Neuronal stem cell (in vitro differentiated cells): ENCODE data around the gene RHOU.
"Not testable (repeated sequence)": the region's sequence is repeated elsewhere in the genome, so short reads cannot be mapped to it uniquely, and the experiment has no call there.

Experiments
- DNase-seq: peaks from one replicate; pipeline ENCODE4 v3.0.0-alpha.2; 2013; ENCODE audit warnings: low spot score
- H2AFZ ChIP-seq: one replicate; pipeline ENCODE4 v1.6.1; 2013; ENCODE audit warnings: mild to moderate bottlenecking, low read length, inconsistent platforms
- H2AK5ac ChIP-seq: 2 replicates; pipeline ENCODE4 v1.6.1; 2013; ENCODE audit warnings: low read depth, mild to moderate bottlenecking, inconsistent platforms, low read length, moderate library complexity, mixed read lengths
- H2BK120ac ChIP-seq: 2 replicates; pipeline ENCODE4 v1.6.1; 2013; ENCODE audit warnings: low read depth, mild to moderate bottlenecking, inconsistent platforms, low read length, moderate library complexity, mixed read lengths
- H2BK12ac ChIP-seq: one replicate; pipeline ENCODE4 v1.6.1; 2013; ENCODE audit warnings: low read length, inconsistent platforms
- H2BK15ac ChIP-seq: 2 replicates; pipeline ENCODE4 v1.6.1; 2013; ENCODE audit warnings: mild to moderate bottlenecking, low read length, inconsistent platforms, mixed read lengths
- H2BK5ac ChIP-seq: one replicate; pipeline ENCODE4 v1.6.1; 2013; ENCODE audit warnings: inconsistent platforms, mild to moderate bottlenecking, low read length, moderate library complexity
- H3K14ac ChIP-seq: one replicate; pipeline ENCODE4 v1.6.1; 2013; ENCODE audit warnings: low read length, inconsistent platforms
- H3K18ac ChIP-seq: 2 replicates; pipeline ENCODE4 v1.6.1; 2013; ENCODE audit warnings: low read length, inconsistent platforms
- H3K23ac ChIP-seq: 2 replicates; pipeline ENCODE4 v1.6.1; 2013; ENCODE audit warnings: low read depth, mild to moderate bottlenecking, mixed read lengths, low read length, inconsistent platforms; ENCODE audit not compliant: poor library complexity
- H3K27ac ChIP-seq: replicated peaks from 3 replicates; pipeline ENCODE4 v1.5.1; 2013; ENCODE audit warnings: low read length, inconsistent platforms
- H3K27me3 ChIP-seq, 3 experiments: 2 replicates each; pipeline ENCODE4 v1.6.1; 2013; ENCODE audit warnings: low read length in 3 of 3, mild to moderate bottlenecking in 2 of 3, inconsistent platforms in 1 of 3, low read depth in 1 of 3, mixed read lengths in 1 of 3, moderate library complexity in 1 of 3; ENCODE audit not compliant: control insufficient read depth in 3 of 3, insufficient read depth in 3 of 3
- H3K36me3 ChIP-seq, 2 donors: replicated peaks in 1 of 2; 2 replicates each; pipeline ENCODE4 v1.6.1; 2013; ENCODE audit warnings: low read length in 2 of 2; ENCODE audit not compliant: control insufficient read depth in 2 of 2, insufficient read depth in 2 of 2
- H3K4ac ChIP-seq: 2 replicates; pipeline ENCODE4 v1.6.1; 2013; ENCODE audit warnings: inconsistent platforms, mild to moderate bottlenecking, low read length, moderate library complexity
- H3K4me1 ChIP-seq, 2 donors: 1 replicate in 1 of 2; 2 replicates in 1 of 2; pipeline ENCODE4 v1.6.1; 2013; ENCODE audit warnings: low read length in 2 of 2, low read depth in 1 of 2; ENCODE audit not compliant: control insufficient read depth in 2 of 2, insufficient read depth in 1 of 2
- H3K4me2 ChIP-seq: one replicate; pipeline ENCODE4 v1.6.1; 2013; ENCODE audit warnings: mild to moderate bottlenecking, low read length, inconsistent platforms; ENCODE audit not compliant: insufficient read depth, poor library complexity, severe bottlenecking
- H3K4me3 ChIP-seq, 2 donors: 2 replicates each; pipeline ENCODE4 v1.5.1; 2013; ENCODE audit warnings: low read length in 2 of 2, mild to moderate bottlenecking in 2 of 2, inconsistent platforms in 1 of 2, moderate library complexity in 1 of 2
- H3K79me1 ChIP-seq: one replicate; pipeline ENCODE4 v1.6.1; 2013; ENCODE audit warnings: low read depth, mild to moderate bottlenecking, inconsistent platforms, low read length, moderate library complexity
- H3K9ac ChIP-seq: one replicate; pipeline ENCODE4 v1.6.1; 2013; ENCODE audit warnings: mild to moderate bottlenecking, low read depth, low read length, inconsistent platforms; ENCODE audit not compliant: poor library complexity
- H3K9me3 ChIP-seq, 2 donors: replicated peaks in 1 of 2; 2 replicates each; pipeline versions ENCODE3 to v1.6.1; 2013; ENCODE audit warnings: low read length in 2 of 2, mild to moderate bottlenecking in 2 of 2, inconsistent platforms in 1 of 2, low read depth in 1 of 2, mixed read lengths in 1 of 2, moderate library complexity in 1 of 2; ENCODE audit not compliant: control insufficient read depth in 2 of 2, insufficient read depth in 1 of 2
- H4K8ac ChIP-seq: one replicate; pipeline ENCODE4 v1.6.1; 2013; ENCODE audit warnings: low read depth, mild to moderate bottlenecking, inconsistent platforms, low read length, moderate library complexity
- H4K91ac ChIP-seq: one replicate; pipeline ENCODE4 v1.6.1; 2013; ENCODE audit warnings: low read length, low read depth, mild to moderate bottlenecking, inconsistent platforms; ENCODE audit not compliant: poor library complexity
- WGBS, 2 donors: extraction: QIAGEN DNeasy Blood & Tissue Kit; methylation state at CpG; one replicate each; pipeline ENCODE4 v1.1.7; 2013; ENCODE audit warnings: missing lambda C conversion rate in 2 of 2, mixed read lengths in 1 of 2; ENCODE audit not compliant: insufficient read length in 2 of 2, insufficient replicate concordance in 1 of 2; ENCODE audit errors: extremely low coverage in 2 of 2; 5-methylcytosine and 5-hydroxymethylcytosine counted together

RHOU gene

DNA sequence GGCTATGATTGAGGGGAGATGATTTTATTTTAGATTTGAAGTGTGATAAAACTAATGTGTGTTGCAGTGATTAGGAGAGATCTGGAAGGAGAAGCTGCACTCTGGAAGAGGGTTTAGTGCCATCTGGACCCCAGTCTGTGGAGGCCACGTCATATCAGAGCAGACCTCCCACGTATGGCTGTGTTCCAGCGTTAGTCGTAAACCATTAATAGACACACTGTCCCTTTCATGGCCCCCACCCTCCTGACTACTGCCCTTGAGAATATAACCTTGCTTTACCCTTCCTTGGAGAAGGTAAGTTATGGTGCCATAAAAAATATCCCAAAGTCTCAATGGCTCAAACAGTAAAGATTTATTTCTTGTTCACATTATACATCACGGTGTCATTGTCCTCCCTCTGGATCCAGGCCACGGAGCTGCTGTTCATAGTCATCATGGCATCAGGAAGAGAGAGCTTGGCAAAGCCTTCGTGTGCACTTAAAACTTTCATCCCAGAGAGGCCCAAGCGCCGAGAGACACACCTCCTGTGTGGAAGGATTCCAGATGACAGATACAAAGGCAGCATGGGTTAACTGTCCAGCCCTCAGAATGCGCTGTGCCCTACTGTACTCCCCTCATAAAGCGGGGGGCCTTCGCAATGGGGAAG lies 33.2 kb downstream of the RHOU start:
- Histone ChIP-seq H2AFZ (no peak overlapping the region), H3K9ac (no peak overlapping the region), H2AK5ac (no peak overlapping the region), H3K4me1 (no peaks in the 10 kb centered on the region), H3K23ac (no peak overlapping the region), H3K36me3 (no peaks in the 10 kb centered on the region), H3K4me2 (no peak overlapping the region), H4K8ac (no peak overlapping the region), H2BK15ac (no peak overlapping the region), H4K91ac (no peak overlapping the region), H3K4me3 (no peak overlapping the region), H3K18ac (no peak overlapping the region), H3K4ac (no peak overlapping the region), H3K27ac (no peak overlapping the region), H3K14ac (no peak overlapping the region), H3K79me1 (no peaks in the 10 kb centered on the region), H2BK12ac (no peak overlapping the region), H2BK120ac (no peak overlapping the region), H2BK5ac (no peak overlapping the region), H3K9me3 (no peaks in the 10 kb centered on the region), H3K27me3 (peaks cover 0 to 18% (median 0%) of the 10 kb centered on the region in 3 experiments)
- DNase-seq: no peak
- WGBS, 2 donors: no CpG with 5 or more reads among the region's 12 CpGs

DNA sequence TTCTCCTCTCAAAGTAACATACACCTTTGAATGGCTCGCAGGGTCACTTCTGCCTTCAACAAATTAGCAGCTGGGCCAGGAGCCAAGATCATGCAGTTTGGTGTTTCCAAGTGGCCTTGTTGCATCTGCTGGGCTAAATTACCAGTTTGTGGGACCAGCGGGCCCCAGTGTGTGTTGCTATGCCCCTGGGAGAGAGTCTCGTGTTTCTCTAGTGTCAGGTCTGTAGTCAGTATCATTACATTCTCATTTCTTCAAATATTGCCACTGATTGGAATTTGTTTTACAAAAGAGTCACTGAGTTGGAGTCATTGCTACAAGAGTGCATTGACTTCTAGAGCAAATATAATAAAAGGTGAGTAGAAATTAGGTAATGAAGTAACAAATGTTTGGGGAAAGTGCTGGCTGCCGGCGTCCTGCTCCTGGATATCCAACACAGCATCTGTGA lies 35.5 kb downstream of the RHOU start:
- no peaks in the 10 kb centered on the region for H3K9me3 ChIP-seq
- no peak overlapping the region for H4K91ac ChIP-seq
- H2BK15ac ChIP-seq: no peak overlapping the region
- no peak overlapping the region for H4K8ac ChIP-seq
- no peak overlapping the region for H2AFZ ChIP-seq
- H3K14ac ChIP-seq: no peak overlapping the region
- no peak overlapping the region for H2BK12ac ChIP-seq
- no peak overlapping the region for H3K18ac ChIP-seq
- H3K4me2 ChIP-seq: no peak overlapping the region
- H3K4me1 ChIP-seq: no peaks in the 10 kb centered on the region
- no peak overlapping the region for H3K27ac ChIP-seq
- H3K4ac ChIP-seq: no peak overlapping the region
- H2BK5ac ChIP-seq: no peak overlapping the region
- peaks cover 0 to 13% (median 0%) of the 10 kb centered on the region in 3 experiments for H3K27me3 ChIP-seq
- no peak overlapping the region for H3K4me3 ChIP-seq
- H3K79me1 ChIP-seq: no peaks in the 10 kb centered on the region
- H3K36me3 ChIP-seq: no peaks in the 10 kb centered on the region
- no peak overlapping the region for H2BK120ac ChIP-seq
- DNase-seq: no peak
- no CpG with 5 or more reads among the region's 5 CpGs for WGBS, 2 donors
- H2AK5ac ChIP-seq: no peak overlapping the region
- no peak overlapping the region for H3K9ac ChIP-seq
- no peak overlapping the region for H3K23ac ChIP-seq

GRCh38 chr1:228772516-228773212 lies 37.4 kb downstream of the RHOU start:
- H3K4me2 ChIP-seq: no peak overlapping the region
- H3K27me3 ChIP-seq: peaks cover 0 to 4% (median 0%) of the 10 kb centered on the region in 3 experiments
- H3K9me3 ChIP-seq: no peaks in the 10 kb centered on the region
- H3K14ac ChIP-seq: no peak overlapping the region
- no peak overlapping the region for H3K4ac ChIP-seq
- H3K27ac ChIP-seq: no peak overlapping the region
- no peak overlapping the region for H3K9ac ChIP-seq
- no peak overlapping the region for H2BK12ac ChIP-seq
- H3K79me1 ChIP-seq: no peaks in the 10 kb centered on the region
- no peak overlapping the region for H2BK15ac ChIP-seq
- H4K91ac ChIP-seq: no peak overlapping the region
- H3K4me1 ChIP-seq: no peaks in the 10 kb centered on the region
- H3K23ac ChIP-seq: no peak overlapping the region
- no peak overlapping the region for H3K4me3 ChIP-seq
- no peak overlapping the region for H2AFZ ChIP-seq
- H3K36me3 ChIP-seq: no peaks in the 10 kb centered on the region
- WGBS, 2 donors: 100% methylated on average over 1 of the region's 4 CpGs; no CpG with 5 or more reads in 1 of the 2 donors
- H2AK5ac ChIP-seq: no peak overlapping the region
- no peak overlapping the region for H2BK120ac ChIP-seq
- H4K8ac ChIP-seq: no peak overlapping the region
- DNase-seq: no peak
- H2BK5ac ChIP-seq: no peak overlapping the region
- H3K18ac ChIP-seq: peak overlapping the region; percentile 84

DNA sequence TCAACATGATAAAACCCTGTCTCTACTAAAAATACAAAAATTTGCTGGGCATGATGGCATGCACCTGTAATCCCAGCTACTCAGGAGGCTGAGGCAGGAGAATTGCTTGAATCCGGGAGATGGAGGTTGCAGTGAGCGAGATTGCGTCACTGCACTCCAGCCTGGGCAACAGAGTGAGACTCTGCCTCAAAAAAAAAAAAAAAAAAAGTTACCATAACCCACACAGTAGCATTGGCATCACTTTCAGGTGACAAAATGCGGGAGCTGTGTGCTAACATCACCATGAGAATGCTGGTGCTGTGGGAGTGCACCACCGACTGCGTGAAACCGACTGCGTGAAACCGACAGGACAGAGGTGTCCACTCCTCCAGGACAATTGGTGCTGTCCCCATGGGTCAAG lies 40.7 kb downstream of the RHOU start:
- H2BK5ac ChIP-seq, H3K4ac ChIP-seq, H3K4me2 ChIP-seq, H3K79me1 ChIP-seq, H4K91ac ChIP-seq, H2AFZ ChIP-seq, H2BK120ac ChIP-seq, H3K36me3 ChIP-seq, H3K18ac ChIP-seq, DNase-seq, H3K4me1 ChIP-seq, H3K9me3 ChIP-seq, H3K9ac ChIP-seq, H3K14ac ChIP-seq, H3K4me3 ChIP-seq, H3K27me3 ChIP-seq, H3K23ac ChIP-seq, H2BK12ac ChIP-seq, H3K27ac ChIP-seq: not testable (repeated sequence)
- Histone ChIP-seq H2AK5ac (peak overlapping the region; percentile 46), H2BK15ac (peak overlapping the region; percentile 0), H4K8ac (peak overlapping the region; percentile 65)
- WGBS, 2 donors: no CpG with 5 or more reads among the region's 9 CpGs
